Measurements from ENCODE around the gene DOK6. TPM values are rescaled to one million over a fixed set of nuclear protein-coding genes. Genes with fewer than 3 reads are reported as not detected.
A peak's percentile ranks its signal among the peaks of the same experiment; 100 is the strongest.
"Not testable (repeated sequence)": the region's sequence is repeated elsewhere in the genome, so short reads cannot be mapped to it uniquely, and the experiment has no call there.

DOK6 gene
- total RNA-seq, 1 donor from 2014 or later = 5.2 TPM

- DNase-seq (no peak), ATAC-seq (ENCODE audit: poor library complexity) (no peak)
- intact Hi-C loops (cut with DNase I) = no loop called here
These were observed 407.7 kb downstream of the DOK6 start for GRCh38 chr18:69808399-69808798.

- intact Hi-C loops (cut with DNase I) = no loop called here
- DNase-seq (no peak), ATAC-seq (ENCODE audit: poor library complexity) (no peak)
These were observed 412.9 kb downstream of the DOK6 start for GRCh38 chr18:69813559-69813958.

- ATAC-seq (ENCODE audit: poor library complexity) (no peak), DNase-seq (no peak)
- intact Hi-C loops (cut with DNase I) = no loop called here
These were observed 414.2 kb downstream of the DOK6 start for GRCh38 chr18:69814861-69815385.

- intact Hi-C loops (cut with DNase I) = no loop called here
- no peak for ATAC-seq (ENCODE audit: poor library complexity)
- no peak for DNase-seq
These were observed 416.8 kb downstream of the DOK6 start for GRCh38 chr18:69817335-69817940.

- intact Hi-C loops (cut with DNase I) = no loop called here
These were observed 418.8 kb downstream of the DOK6 start for GRCh38 chr18:69819460-69819859.

GRCh38 chr18:69820538-69820937 lies 419.9 kb downstream of the DOK6 start:
- ATAC-seq (ENCODE audit: poor library complexity) = no peak
- intact Hi-C loops (cut with DNase I) = no loop called here
- DNase-seq = no peak

More at GRCh38 chr18:69819460-69819859, 418.8 kb downstream of the DOK6 start:
- DNase-seq (no peak), ATAC-seq (ENCODE audit: poor library complexity) (no peak)

- intact Hi-C loops (cut with DNase I) = no loop called here
- ATAC-seq (ENCODE audit: poor library complexity) = no peak
- no peak for DNase-seq
These were observed 429.5 kb downstream of the DOK6 start for GRCh38 chr18:69830189-69830588.

GRCh38 chr18:69834980-69835379 lies 434.3 kb downstream of the DOK6 start:
- intact Hi-C loops (cut with DNase I); ATAC-seq (ENCODE audit: poor library complexity); DNase-seq: not testable (repeated sequence)

- DNase-seq (no peak), ATAC-seq (ENCODE audit: poor library complexity) (no peak)
- intact Hi-C loops (cut with DNase I) = no loop called here
These were observed 437.3 kb downstream of the DOK6 start for GRCh38 chr18:69838003-69838402.

- DNase-seq (no peak), ATAC-seq (ENCODE audit: poor library complexity) (no peak)
- intact Hi-C loops (cut with DNase I) = no loop called here
These were observed 438.1 kb downstream of the DOK6 start for GRCh38 chr18:69838620-69839411.

GRCh38 chr18:69839497-69839896 lies 438.8 kb downstream of the DOK6 start:
- DNase-seq (peak; percentile 40), ATAC-seq (ENCODE audit: poor library complexity) (no peak)
- intact Hi-C loops (cut with DNase I) = no loop called here

GRCh38 chr18:69840001-69840400 lies 439.3 kb downstream of the DOK6 start:
- intact Hi-C loops (cut with DNase I) = no loop called here
- ATAC-seq (ENCODE audit: poor library complexity) (no peak), DNase-seq (no peak)

GRCh38 chr18:69840445-69840844 lies 439.8 kb downstream of the DOK6 start:
- ATAC-seq (ENCODE audit: poor library complexity) (no peak), DNase-seq (no peak)
- intact Hi-C loops (cut with DNase I) = no loop called here

- ATAC-seq (ENCODE audit: poor library complexity) (no peak), DNase-seq (no peak)
- intact Hi-C loops (cut with DNase I) = no loop called here
These were observed 440.4 kb downstream of the DOK6 start for GRCh38 chr18:69841117-69841516.

- no peak for DNase-seq
- intact Hi-C loops (cut with DNase I) = no loop called here
- no peak for ATAC-seq (ENCODE audit: poor library complexity)
These were observed 442.3 kb downstream of the DOK6 start for GRCh38 chr18:69843015-69843414.

GRCh38 chr18:69844656-69845055 lies 444.0 kb downstream of the DOK6 start:
- intact Hi-C loops (cut with DNase I) = no loop called here

GRCh38 chr18:69845593-69846506 lies 445.2 kb downstream of the DOK6 start:
- ATAC-seq (ENCODE audit: poor library complexity) (peak; percentile 72), DNase-seq (no peak)
- intact Hi-C loops (cut with DNase I) = no loop called here

More at GRCh38 chr18:69844656-69845055, 444.0 kb downstream of the DOK6 start:
- DNase-seq (no peak), ATAC-seq (ENCODE audit: poor library complexity) (no peak)

GRCh38 chr18:69853051-69853450 lies 452.4 kb downstream of the DOK6 start:
- intact Hi-C loops (cut with DNase I) = no loop called here
- ATAC-seq (ENCODE audit: poor library complexity) (no peak), DNase-seq (no peak)

GRCh38 chr18:69854455-69854854 lies 453.8 kb downstream of the DOK6 start:
- intact Hi-C loops (cut with DNase I) = no loop called here
- no peak for DNase-seq
- ATAC-seq (ENCODE audit: poor library complexity) = no peak
